ENCODE measurements around the gene MATN1.

Gene MATN1

DNA sequence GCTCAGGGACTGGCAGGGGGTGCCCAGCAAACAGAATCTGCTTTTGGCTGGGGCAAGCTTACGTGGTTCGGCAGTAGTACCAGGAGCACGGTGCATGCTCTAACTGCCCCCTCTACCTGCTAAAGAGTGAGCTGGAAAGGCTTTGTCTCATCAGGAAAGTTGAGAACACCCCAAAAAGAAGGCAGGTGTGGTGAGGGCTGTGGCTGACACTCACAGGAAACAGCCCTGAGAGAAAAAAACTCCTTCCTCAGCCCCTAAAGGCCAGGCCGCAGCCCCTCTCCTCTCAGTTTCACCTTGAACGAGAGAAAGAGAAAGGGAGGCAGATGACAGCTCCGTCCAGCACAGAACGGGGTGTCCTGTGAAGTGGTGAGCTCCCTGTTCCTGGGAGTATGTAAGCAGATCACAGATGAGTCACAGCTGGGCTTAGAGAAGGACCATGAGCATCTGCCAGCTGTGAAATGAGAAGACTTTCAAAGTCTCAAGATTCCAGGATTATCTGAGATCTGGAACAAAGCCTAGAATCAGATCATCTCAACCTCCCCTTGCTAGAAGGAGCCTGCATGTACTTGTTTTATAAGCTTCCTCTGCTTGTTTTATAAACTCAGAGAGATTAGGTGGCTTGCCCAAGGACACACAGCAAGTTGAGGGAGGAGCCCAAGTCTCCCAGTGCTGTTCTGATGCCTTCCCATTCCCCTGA is 20.8 kb upstream of the MATN1 start:
- no peak for DNase-seq

GRCh38 chr1:30743584-30744059 is 20.2 kb upstream of the MATN1 start:
- no peak for DNase-seq

DNA sequence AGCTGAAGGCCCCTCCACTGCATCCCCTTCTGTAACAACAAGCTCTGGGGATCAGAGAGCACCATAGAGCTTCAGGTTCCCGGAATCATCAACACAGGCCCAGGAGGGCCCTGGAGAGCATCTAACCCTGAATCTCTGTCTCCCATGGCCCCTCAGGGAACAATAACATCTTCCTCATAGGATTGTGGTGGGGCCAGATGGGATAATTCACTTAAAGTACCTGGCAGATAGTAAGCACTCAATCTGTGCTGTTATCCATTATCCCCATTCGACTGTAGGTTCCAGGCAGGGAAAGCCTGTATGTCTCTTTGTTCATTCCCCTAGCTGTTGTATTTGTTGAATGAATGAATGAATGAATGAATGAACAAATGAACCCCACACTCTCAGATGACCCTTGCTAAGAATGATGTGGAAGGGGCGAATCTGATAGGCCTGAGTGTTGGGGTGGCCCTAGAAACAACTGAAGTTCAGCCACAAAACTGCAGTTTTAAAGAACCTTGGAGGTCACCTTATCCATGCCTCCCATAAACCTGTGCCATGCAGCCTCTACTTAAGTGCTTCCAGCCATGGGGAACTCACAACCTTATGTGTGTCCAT is 19.7 kb upstream of the MATN1 start:
- DNase-seq, result no peak

GRCh38 chr1:30742300-30742962 is 19.0 kb upstream of the MATN1 start:
- no peak for DNase-seq

DNA sequence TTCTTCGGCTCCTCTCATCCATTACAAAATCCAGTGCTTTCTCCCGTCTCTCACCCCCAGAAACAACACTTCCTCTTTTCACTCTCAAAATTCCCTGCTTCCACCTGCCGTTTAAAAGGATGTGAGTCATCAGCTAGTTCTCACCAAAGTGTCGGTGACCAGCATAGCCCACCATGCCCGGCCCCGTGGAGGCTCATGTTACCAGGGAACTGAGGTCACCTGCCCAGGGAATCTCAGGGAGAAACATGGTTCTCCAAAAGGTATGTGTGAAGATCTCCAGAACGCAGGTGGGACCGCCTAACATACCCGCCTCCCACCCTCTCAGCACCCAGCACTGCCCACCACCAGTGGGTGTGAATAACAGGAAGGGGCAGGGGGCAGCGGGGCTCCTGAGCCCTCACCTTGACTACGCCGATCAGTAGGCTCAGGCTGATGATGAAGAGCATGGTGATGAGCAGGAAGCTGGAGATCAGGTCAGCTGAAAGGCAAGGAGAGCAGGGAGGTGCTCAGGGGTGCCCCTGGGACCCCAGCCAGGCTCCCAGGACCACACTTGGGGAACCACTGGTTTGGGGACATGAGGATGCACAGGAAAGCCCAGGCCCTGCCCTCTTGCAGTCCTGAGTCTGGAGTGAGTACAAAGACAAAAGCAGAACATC is 18.0 kb upstream of the MATN1 start:
- DNase-seq, result no peak

DNA sequence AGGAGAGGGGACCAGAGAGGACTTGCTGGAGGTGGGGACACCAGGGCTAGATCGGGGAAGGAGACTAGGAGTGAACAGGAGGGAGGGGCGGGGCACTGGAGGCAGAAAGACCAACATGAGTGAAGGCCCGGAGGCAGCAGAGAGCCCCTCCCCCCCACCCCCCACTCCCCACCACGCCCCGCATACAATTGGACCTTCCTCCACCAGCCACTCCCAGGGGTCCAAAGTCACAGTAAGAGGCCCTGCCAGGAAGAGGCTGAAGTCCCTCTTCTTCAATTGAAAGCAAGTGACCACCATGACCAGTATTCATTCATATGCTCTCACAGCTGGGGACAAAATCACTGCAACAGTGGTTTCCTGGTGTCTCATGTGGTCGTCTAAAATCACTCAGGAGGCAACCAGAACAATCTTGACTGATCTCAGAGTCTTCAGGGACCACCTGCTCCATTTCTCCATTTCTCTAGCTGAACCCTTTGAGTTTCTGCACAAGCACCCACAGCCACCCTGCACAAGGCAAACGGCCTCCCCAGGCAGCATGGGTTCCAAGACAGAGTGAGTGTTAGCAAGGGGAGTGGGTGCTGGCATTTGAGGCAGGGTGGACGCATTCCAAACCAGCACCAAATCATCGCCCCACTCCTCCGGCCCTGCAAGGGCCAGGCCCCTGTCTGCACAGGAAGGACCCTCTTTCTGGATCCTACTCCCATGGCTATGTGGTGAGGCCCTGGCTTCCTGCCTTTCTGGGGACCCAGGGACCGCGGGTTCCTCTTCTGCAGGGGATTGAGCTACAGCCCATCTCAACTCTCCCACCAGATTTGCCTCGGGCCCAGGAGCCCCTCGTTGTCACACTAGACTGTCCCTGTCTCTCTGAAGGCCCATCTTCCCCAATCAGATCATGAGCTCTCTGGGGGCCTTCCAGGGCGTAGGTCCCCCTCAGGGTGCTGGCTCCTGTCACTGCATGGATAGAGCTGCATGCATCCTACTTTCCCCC is 17.2 kb upstream of the MATN1 start:
- no peak for DNase-seq

- DNase-seq, result no peak
Measured at GRCh38 chr1:30739601-30740000, 16.2 kb upstream of the MATN1 start.

- DNase-seq, result no peak
Measured at GRCh38 chr1:30738715-30739559, 15.6 kb upstream of the MATN1 start.

- DNase-seq, result no peak
Measured at GRCh38 chr1:30738040-30738714, 14.8 kb upstream of the MATN1 start.

GRCh38 chr1:30737357-30738039 is 14.1 kb upstream of the MATN1 start:
- DNase-seq, result no peak

- no peak for DNase-seq
Measured at GRCh38 chr1:30735668-30736498, 12.5 kb upstream of the MATN1 start.

DNA sequence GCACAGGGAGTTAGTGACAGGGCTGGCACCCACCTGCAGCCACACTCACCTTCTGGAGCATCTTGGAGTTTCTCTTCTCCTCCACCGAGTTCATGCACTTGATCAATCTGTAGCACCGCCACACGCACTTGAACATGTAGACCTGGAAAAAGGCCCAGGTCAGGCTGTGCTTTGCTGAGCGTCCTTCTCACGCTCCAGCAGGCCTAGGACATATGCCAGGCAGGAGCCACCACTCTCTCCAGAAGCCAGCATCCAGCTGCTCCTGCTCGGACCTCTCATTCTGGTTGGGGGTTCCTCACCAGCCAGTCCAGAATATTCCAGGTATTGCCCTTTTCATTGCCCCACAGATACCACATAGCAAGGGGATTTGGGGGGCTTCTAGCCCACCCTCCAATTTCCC is 11.7 kb upstream of the MATN1 start:
- DNase-seq, result no peak

DNA sequence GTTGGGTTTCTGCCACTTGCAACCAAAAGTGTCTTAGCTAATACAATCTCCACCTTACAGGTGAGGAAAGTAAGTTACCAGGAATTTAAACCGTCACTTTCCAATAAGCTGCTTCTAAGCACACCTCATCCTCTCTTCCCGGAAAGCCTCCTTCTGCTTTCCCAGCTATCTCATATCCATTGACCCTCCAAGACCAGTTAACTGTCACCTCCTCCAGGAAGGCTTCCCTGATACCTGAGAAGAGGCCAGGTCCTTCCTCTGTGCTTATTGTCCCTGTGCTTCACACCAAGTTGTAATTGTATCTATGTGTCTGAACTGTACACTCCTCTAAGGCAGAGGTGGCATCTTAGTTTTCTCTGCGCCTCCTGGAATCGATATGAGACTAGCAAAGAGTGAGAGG is 11.2 kb upstream of the MATN1 start:
- no peak for DNase-seq

- DNase-seq, result no peak
Measured at GRCh38 chr1:30734106-30734505, 10.7 kb upstream of the MATN1 start.

DNA sequence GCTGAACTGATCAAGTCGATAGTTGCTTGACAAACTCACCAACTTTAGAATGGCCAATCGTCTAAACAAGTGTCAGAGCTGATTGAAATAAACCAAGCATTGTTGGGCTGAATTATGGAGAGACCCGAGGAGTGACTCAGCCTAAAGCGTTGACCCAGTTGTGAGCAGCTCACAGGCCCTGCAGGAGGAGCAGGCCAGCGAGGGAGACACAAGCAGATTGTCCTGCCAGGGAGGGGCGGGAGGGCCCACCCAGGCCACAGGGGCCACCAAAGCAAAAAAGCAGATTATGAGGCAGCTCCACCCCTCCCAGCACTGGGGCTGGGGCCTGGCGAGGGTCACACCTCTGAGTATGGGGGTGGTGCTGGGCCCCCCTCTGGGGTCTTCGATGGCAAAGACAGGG is 10.1 kb upstream of the MATN1 start:
- DNase-seq, result no peak

GRCh38 chr1:30732277-30732996 is 9.1 kb upstream of the MATN1 start:
- DNase-seq, result peak; percentile 45

DNA sequence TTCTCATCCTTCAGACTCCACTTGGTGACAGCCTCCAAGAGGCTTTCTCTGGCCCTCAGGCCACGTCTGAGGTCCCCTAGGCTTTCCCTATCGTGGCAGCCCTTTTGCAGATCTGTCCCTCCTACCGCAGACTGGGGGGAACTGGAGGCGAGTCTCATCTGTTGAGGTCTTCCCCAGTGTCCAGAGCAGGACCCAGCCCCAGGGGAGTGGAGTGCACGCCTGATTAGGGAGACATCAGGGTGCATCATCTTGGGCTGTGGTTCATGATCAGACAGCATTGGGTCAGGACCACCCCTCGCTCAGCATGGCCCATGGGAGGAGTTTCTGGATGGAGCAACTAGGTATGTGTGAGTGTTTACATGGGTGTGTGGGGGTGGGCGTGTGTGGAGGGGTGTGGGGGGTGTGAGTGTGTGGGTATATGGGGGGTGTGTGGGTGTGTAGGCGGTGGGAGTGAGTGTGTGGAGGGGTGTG is 8.5 kb upstream of the MATN1 start:
- DNase-seq, result peak; percentile 85

DNA sequence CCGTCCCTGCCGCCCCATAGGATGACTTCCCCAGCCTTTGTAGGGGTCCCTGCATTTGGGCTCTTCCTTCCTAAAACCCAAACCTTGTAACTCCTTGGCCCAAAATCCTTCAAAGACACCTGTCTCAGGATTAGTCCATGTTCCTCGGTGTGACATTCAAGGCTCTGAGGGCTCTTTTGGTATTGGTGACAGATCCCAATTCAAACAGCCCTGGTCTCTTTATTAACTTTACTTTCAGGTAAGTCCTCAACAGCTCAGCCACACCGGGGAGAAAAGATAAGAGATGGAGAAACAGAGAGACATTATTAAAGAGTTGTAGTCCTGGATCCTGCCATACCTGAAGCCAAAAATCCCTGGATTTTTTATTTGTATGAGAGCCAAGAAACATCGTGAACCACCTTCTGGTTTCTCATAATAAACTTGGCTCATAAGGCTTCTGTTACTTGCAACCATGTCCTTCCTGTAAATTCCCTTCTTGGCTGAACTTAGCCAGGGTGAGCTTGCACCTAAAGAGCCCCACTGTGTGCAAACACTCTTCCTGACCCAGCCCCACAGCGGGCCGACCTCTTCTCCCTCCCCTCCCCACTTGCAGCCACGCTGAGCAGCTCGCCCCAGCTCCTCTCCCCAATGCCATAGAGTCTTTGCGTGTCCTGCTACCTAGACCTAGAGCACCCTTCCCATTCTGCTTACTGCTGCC is 7.9 kb upstream of the MATN1 start:
- no peak for DNase-seq
